GM12872 (cell line): Measurements from ENCODE around the gene CDKAL1.

Source experiments
- CTCF ChIP-seq: IDR thresholded peaks from 3 replicates; pipeline ENCODE4 v1.5.1; 2011; ENCODE audit warnings: low read depth, mild to moderate bottlenecking, low read length, moderate library complexity; ENCODE audit not compliant: insufficient read depth

CDKAL1 gene

DNA sequence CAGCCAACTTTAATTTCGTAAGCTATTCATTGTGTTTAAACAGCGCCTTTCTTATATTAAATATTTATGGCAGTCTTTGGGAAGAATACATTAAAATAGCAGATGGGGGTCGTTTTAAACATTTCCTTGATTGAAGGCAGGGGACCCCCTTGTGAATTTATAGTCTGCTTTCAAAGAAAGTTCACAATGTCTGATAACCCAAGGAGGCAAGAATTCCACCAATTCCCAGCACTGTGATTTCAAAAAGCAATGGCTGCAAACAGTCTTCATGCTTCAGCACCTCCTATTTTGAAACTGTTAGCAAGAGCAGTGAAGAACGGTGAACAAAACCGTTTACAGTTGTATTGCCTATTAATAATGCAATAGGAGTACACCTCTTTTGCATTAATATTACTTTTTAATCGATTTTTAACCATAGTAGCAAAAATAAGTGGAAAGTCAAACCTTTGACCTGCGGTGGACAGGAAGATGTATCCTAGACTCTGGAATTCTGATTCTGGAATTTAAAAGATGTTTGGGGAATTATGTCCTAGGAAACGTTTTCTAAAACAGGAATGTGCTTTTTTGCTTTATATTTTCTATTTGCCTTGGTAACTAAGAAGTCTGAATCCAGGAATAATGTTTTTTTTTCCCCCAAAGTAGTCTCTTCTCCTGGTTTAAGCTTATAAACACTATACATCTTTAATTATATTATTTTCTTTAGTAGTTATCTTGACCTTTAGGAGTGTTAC is 393.0 kb downstream of the CDKAL1 start:
- no peak for TF ChIP-seq CTCF

- no peak for TF ChIP-seq CTCF
These were observed 395.0 kb downstream of the CDKAL1 start for GRCh38 chr6:20929283-20929682.

GRCh38 chr6:20931093-20931492 is 396.8 kb downstream of the CDKAL1 start:
- no peak for TF ChIP-seq CTCF

DNA sequence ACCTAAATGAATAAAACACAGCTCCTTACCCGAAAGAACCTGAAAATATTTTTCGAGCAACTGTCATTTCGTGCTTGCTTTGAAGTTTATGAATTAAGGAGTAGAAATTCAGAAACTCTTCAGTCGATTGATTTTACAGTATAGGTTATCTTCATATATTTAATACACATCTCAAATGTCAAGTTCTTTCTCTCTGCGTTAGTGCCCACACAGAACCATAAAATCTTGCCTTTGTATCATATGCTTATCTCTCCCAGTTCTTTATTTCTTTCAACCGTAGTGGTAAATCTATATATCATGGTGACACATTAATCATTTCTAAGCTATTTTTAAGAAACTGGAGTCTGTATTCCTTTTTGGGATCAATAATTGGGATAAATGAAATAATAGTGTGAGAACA is 397.5 kb downstream of the CDKAL1 start:
- TF ChIP-seq CTCF: no peak

DNA sequence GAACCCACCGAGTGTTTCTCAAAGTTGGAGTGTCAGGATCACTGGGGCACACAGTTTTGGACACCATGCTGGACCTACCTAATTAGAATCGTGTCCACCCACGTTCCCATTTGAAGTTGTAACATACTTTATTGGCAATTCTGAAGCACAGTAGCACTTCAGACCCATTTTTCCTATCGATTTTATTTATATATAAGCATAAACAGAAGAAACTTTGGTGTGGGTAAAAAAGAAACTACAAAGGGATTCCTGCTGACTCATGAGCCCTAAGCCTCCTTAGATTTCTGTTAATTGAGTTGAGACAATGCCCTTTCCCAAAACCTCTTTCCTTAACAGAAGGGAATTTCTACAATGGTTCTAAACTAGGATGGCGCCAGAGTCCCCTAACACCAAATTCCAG is 398.0 kb downstream of the CDKAL1 start:
- no peak for TF ChIP-seq CTCF

DNA sequence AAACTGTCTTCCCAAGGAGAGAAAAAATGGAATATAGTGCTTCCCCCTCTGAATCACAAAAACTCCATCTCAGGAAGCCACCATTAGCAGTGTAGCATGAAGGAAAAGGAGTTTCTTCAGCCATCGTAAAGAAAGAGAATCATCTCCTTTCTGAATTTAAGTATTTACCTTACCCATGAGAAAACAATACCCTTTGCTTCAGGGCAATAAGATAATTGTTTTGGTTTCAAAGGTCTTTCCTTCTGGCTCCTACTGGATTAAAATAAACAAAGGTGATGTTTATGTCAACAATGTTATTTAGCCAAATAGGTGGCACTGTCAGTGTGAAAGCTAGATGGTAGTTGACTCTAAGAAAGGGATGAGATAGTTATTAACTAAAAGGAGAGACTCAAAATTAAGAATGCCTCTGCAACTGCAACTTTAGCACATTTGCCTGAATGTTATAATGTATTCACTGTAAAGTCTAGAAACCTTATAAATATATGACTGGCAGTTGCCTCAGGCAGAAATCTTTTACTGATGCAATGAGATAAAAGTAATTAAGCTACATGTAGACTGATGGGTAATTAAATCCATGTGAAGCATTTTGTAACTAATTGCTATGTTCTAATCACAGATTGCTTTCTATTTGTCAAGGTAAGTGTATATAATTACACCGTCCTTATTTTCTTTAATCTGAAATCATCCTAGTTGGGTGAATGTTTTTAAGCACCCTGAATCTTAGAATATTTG is 399.0 kb downstream of the CDKAL1 start:
- no peak for TF ChIP-seq CTCF

DNA sequence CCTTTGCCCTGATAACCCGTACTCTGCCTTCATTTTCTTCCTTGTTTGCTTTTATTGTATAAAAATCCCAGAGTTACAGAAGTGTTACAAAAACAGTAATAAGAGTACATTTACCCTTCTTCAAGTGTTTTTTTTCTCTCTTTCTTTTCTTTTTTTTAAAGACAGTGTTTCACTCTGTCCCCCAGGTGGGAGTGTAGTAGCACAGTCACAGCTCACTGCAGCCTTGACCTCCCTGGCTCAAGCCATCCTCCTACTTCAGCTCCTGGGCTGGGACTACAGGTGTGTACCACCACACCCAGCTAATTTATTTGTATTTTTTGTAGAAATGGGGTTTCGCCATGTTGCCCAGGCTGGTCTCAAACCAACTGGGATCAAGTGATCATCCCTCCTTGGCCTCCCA is 402.7 kb downstream of the CDKAL1 start:
- TF ChIP-seq CTCF: no peak
